HG03139 (cell line): ENCODE measurements around the gene AMFR.
"Not testable (repeated sequence)": the region's sequence is repeated elsewhere in the genome, so short reads cannot be mapped to it uniquely, and the experiment has no call there.

ENCODE experiments used
- ATAC-seq: cut with Tn5 transposase; IDR thresholded peaks from one replicate; pipeline ENCODE4 v1.9.1; 2021; ENCODE audit not compliant: unreplicated experiment

The AMFR gene

GRCh38 chr16:56396724-56397123 is 28.6 kb downstream of the AMFR start:
- not testable (repeated sequence) for ATAC-seq

GRCh38 chr16:56389554-56389953 is 35.8 kb downstream of the AMFR start:
- no peak for ATAC-seq

GRCh38 chr16:56388209-56388608 is 37.1 kb downstream of the AMFR start:
- no peak for ATAC-seq

GRCh38 chr16:56387396-56387795 is 37.9 kb downstream of the AMFR start:
- no peak for ATAC-seq

- no peak for ATAC-seq
Observed at GRCh38 chr16:56384074-56384721, 41.1 kb downstream of the AMFR start.

- ATAC-seq: no peak
Observed at GRCh38 chr16:56382901-56383355, 42.4 kb downstream of the AMFR start.

GRCh38 chr16:56382459-56382858 is 42.9 kb downstream of the AMFR start:
- no peak for ATAC-seq

GRCh38 chr16:56380778-56381485 is 44.4 kb downstream of the AMFR start:
- ATAC-seq: not testable (repeated sequence)

GRCh38 chr16:56379044-56379443 is 46.3 kb downstream of the AMFR start:
- ATAC-seq: not testable (repeated sequence)

- not testable (repeated sequence) for ATAC-seq
Observed at GRCh38 chr16:56375792-56376191, 49.6 kb downstream of the AMFR start.

- no peak for ATAC-seq
Observed at GRCh38 chr16:56373003-56373402, 52.3 kb downstream of the AMFR start.

- ATAC-seq: no peak
Observed at GRCh38 chr16:56372013-56372634, 53.2 kb downstream of the AMFR start.

GRCh38 chr16:56371660-56371937 is 53.7 kb downstream of the AMFR start:
- ATAC-seq: no peak

GRCh38 chr16:56370875-56371659 is 54.3 kb downstream of the AMFR start:
- no peak for ATAC-seq

GRCh38 chr16:56370185-56370874 is 55.0 kb downstream of the AMFR start:
- no peak for ATAC-seq

- ATAC-seq: no peak
Observed at GRCh38 chr16:56369202-56369601, 56.1 kb downstream of the AMFR start.

GRCh38 chr16:56368545-56368944 is 56.8 kb downstream of the AMFR start:
- ATAC-seq: no peak

GRCh38 chr16:56367764-56368163 is 57.6 kb downstream of the AMFR start:
- ATAC-seq: no peak

GRCh38 chr16:56366945-56367344 is 58.4 kb downstream of the AMFR start:
- no peak for ATAC-seq

GRCh38 chr16:56365552-56365951 is 59.8 kb downstream of the AMFR start:
- no peak for ATAC-seq

GRCh38 chr16:56364865-56365264 is 60.5 kb downstream of the AMFR start:
- no peak for ATAC-seq
